Measurements from ENCODE around the gene APOL1. TPM values are rescaled to one million over a fixed set of nuclear protein-coding genes. Genes with fewer than 3 reads are reported as not detected.
"Not testable (repeated sequence)": the region's sequence is repeated elsewhere in the genome, so short reads cannot be mapped to it uniquely, and the experiment has no call there.

APOL1 gene
- total RNA-seq, 1 donor from 2014 or later, result 22.1 TPM

DNA sequence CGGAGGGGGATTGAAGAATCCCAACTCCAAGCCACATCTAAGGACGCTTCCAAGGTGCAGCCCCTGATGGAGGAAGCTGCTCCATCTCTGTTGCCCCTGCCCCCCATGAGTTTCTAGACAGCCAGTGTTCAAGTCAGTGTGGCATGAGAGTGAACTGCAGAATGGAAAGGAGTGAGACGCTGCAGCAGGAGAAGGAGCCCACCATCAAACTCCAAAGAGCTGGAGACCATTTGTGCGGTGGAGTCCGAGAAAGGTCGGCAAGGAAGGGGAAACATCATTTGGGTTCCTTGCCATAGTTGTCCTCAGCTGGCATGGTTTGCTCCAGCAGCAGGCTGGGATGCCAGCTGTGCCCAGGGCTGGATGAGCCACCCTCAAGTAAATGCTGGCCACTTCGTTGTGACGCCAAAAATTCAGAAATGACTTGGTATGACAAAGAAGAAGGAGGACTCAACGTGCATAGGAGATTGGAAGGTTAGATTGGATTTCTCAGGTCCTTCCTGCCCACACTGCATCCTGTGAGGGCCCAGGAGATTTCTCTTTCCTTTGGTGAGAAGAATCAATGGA is 30.0 kb upstream of the APOL1 start:
- intact Hi-C loops (cut with DNase I), result loop anchor here (2.0 kb wide), 1 partner anchor 22 kb away; no protein-coding TSS in a partner anchor
- no peak for ATAC-seq
- no peak for DNase-seq (ENCODE audit: missing footprints)

DNA sequence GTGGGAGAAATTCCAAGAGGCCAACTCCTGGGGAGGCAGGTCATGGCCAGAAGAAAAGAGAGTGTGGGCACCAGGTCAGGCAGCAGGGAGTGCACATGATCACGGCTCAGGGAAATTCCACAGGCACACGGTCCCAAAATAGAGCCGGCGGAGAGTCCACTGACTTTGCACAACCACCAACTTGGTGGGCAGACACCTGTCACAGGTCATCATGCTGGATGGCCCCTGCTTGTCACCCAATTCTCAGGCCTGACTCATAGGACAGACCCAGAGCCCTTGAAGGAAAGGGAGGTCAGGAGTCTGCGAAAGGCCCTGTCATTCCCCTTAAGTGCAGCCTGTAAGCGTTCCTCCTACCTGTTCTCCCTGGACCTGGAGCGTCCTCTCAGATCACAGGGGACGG is 29.4 kb upstream of the APOL1 start:
- peak; percentile 33 for ATAC-seq
- intact Hi-C loops (cut with DNase I), result loop anchor here (2.0 kb wide), 1 partner anchor 21 kb away; no protein-coding TSS in a partner anchor
- DNase-seq (ENCODE audit: missing footprints), result no peak

DNA sequence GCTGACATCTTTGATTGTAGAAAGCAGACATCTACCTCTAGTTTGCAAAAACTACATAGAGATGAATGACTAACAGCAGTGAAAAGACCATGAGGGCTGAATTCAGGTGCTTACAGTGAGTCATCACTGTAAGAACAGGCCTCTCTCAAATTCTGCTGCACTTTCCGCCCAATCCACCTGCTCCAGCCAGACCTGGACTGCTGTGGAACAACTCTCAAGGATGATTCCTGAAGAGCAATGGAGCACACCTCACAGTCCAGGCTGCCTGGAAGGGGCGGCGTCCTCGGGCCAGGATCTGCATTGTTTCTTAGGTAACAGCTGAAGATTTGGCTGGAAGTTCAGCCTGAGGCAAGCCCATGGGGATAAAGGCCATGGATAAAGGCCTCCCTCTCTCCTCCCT is 28.7 kb upstream of the APOL1 start:
- ATAC-seq, result no peak
- no peak for DNase-seq (ENCODE audit: missing footprints)
- intact Hi-C loops (cut with DNase I), result no loop called here

DNA sequence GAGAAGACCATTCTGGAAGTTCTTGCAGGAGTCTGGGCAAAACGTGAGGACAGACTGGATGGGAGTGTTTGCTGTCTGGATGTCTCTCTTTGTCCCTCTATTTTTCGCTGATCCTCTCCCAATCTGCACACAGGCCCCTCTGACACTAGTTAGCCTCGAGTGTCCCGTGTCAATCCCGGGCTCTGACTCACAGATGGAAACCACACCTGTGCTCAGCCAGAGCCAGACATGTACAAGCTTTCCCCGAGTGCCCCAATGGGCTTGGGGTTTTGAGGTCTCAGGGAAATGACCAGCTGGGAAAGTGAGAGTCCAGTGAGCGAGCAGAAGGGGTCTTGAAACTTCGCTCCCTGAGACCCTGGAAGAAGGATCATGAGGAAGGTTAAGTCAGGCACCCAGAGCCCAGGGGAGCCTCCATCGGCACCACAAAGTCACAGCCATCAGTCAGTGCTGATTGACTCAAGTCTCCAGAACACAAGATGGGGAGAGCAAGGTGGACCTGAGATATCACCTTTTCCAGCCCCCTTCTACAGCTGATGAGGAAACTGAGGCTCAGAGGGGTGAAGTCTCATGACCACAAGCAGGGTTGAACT is 27.5 kb upstream of the APOL1 start:
- no peak for ATAC-seq
- intact Hi-C loops (cut with DNase I), result no loop called here
- DNase-seq (ENCODE audit: missing footprints), result no peak

DNA sequence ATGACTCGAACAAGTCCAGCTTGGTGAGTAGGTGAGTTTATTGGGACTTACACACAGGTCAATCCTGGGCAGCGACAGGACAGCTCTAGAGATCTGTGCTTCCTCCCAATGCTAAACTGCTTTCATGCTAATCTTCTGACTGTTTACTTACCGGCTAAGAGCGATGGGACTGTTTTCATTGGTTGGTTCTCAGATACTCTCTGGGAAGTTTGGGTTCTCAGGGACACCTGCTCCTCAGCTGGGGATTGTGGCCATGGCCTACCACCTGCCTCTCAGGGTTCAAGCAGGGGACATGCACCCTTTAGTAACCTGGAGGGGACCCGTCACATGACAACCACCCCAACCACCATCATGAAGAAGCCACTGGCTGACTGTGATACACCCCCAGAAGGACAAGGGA is 26.7 kb upstream of the APOL1 start:
- intact Hi-C loops (cut with DNase I), result no loop called here
- DNase-seq (ENCODE audit: missing footprints), result no peak

DNA sequence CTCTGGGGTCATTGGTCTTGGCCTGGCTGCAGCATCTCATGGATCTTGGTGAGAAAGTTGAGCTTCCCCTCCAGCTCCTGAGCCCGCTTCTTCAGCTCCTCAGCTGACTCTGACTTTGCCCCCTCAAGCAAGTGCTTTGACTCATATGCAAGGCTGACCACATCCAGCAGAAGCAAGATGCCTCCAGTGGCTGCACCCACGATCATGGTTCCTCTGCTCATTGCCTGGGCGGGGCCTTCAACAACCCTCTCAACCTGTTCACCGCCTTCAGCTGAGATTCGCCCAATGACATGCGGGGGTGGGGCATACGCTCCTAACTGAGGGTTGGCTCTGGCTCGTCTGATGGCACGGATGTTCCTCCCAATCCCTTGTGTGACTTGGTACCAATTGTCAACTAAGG is 25.5 kb upstream of the APOL1 start:
- intact Hi-C loops (cut with DNase I), result no loop called here
- ATAC-seq (no peak), DNase-seq (ENCODE audit: missing footprints) (no peak)

More for the DNA sequence above, 26.7 kb upstream of the APOL1 start:
- no peak for ATAC-seq

DNA sequence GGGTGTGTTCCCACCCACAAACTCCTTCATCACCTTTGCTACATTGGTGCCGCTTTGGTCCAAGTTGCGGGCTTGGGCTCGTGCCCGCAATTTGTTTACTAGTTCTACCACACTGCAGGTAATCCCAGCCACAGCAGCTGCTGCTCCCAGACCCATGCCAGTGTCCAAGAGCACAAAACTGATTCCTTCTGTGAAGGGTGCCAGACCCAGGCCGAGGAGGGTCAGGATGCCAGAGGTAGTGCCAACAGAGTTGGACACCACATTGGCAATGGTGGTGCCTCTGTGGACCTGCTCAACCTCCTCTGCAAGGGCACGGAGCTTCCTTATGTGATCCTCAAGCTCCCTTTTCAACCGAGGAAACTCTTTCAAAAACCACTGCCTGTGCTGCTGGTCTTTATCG is 25.1 kb upstream of the APOL1 start:
- intact Hi-C loops (cut with DNase I), result no loop called here
- no peak for DNase-seq (ENCODE audit: missing footprints)
- no peak for ATAC-seq

DNA sequence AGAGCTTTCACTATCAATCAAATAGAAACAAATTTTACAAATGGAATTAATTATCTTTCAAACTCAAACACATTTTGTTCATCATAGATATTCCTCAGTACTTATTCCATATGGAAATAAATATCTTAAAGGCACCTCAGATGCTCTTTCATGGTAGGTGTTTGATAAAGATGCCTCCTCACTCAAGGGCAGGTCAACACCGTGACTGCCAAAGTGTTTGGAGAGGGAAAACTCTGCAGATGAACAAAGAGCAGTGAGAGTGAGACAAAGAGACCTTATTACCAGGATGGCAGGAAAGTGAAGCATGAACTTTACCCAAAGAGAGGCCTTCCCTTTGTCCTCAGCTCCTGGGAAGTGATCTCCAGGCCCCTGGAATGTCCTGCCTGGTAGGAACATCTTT is 24.6 kb upstream of the APOL1 start:
- DNase-seq (ENCODE audit: missing footprints); intact Hi-C loops (cut with DNase I); ATAC-seq: not testable (repeated sequence)

DNA sequence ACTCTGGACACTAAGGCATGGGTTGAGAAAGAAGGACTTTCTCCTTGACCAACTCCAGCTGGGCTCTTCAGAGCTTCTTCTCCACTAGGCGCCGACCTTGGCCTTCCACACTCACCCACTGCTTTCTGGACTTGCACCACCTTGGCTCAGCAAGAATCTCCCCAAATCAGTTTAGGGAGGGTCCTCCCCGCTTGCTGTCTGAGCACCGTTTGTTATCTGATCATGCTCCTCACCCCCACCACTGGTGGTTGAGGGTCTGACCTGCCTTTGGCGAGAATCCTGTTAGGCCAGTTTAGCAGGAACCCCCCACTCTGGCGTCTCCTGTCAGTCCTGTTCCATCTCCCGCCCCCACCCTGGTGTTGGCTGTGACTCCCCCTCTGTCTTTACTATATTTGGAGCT is 24.0 kb upstream of the APOL1 start:
- ATAC-seq, result no peak
- intact Hi-C loops (cut with DNase I), result no loop called here
- no peak for DNase-seq (ENCODE audit: missing footprints)

DNA sequence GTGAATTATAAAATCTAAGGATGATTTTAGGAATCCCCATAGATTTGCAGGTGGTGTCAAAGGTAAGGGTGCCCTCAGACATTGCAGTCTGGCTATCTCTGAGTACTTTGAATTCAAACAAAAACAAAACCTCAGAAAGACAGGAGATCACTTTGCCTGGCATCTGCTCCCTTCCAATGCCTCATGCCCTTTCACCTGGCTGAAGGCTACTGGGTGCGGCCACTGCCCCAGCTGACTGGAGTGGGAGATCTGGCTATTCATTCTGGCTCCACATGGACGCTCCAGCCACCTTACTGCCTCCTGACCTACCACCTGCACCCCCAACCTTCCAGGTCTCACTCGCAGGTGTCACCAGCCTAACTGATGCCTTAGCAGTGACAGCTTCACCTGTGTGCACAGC is 23.3 kb upstream of the APOL1 start:
- ATAC-seq; DNase-seq (ENCODE audit: missing footprints); intact Hi-C loops (cut with DNase I): not testable (repeated sequence)

DNA sequence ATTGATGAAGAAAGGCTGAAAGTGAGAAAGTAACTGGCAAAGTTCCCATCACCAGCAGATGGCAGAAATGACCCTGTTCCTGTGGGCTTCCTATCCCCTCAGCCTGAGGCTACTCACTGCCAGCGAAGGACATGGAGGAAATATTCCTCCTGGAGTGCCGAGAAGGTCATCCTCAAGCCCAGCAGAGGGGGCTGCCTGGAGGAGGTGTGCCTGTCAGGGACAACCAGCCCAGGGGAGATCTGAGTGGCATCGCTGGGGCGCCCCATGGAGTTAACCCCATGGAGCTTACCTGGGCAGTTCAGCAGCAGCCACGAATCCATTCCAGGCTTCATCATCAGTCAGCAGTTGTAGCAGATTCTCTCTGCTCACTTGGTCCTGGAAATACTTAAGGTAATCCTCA is 21.9 kb upstream of the APOL1 start:
- ATAC-seq; DNase-seq (ENCODE audit: missing footprints); intact Hi-C loops (cut with DNase I): not testable (repeated sequence)

DNA sequence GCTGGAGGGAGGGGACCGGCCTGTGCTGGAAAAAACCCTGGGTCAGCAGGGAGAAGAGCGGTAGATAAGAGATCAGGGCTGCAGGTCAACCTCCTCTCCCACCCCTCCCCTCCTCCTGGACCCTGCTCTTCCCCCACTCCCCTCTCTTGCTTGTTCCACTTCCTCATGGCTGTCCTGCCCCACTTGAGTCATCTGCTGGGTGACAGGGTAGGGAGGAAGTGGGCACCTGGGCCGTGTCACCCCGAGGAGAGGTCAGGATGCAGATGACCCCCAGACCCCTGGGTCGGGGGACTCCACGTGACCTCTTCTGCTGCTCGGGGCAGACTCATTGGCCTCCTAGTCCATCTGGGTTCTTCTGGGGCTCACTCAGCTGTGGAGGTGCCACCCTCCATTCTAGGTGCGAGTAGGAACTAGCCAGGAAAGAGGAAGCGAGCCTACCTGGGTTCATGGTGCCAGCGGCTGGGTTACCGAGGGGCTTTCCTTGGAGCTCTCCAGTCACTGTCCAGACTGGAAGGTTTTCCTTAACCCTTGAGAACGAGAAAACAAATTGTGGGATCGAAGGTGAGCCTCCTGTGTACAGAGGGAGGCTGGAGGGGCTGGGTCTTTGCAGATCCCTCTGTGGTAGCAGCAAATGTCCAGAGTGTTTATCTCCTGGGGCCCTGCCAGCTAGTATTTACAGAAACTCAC is 20.1 kb upstream of the APOL1 start:
- DNase-seq (ENCODE audit: missing footprints) (no peak), ATAC-seq (no peak)
- intact Hi-C loops (cut with DNase I), result no loop called here

DNA sequence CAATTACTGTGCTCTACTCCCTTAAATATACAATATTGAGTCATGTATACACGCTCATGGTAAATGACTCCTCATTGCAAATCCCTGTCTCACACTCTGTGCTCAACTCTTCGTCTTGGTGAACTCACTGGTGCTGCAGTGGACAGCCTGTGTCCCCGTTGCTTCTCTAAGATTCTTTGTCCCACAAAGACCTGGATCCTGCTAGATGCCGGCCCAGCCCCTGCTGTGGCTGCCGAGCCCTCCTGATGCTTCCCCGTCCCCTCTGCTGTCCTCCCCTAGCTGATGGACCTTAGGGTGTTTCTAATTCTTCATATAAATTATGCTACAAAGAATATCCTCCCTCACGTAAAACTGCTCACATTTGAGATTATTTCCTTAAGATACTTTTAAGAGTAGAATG is 19.1 kb upstream of the APOL1 start:
- intact Hi-C loops (cut with DNase I), result no loop called here
- DNase-seq (ENCODE audit: missing footprints), result no peak
- no peak for ATAC-seq

DNA sequence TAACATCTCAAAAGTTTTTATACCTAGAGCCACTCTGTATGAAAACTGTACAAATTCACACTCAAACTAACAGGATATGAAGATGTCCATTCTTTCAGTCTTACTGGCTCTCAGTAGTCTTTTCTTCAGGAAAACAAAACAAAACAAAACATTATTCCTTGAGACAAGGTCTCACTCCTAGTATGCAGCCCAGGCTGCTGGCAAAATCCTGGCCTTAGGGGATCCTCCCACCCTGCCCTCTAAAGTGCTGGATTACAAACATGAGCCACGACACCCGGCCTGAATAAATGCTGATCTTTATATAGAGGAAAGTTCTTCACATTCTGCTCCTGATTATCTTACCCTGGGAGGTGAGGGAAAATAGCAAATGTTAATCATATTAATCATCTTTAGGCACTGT is 18.7 kb upstream of the APOL1 start:
- DNase-seq (ENCODE audit: missing footprints) (no peak), ATAC-seq (no peak)
- intact Hi-C loops (cut with DNase I), result no loop called here

DNA sequence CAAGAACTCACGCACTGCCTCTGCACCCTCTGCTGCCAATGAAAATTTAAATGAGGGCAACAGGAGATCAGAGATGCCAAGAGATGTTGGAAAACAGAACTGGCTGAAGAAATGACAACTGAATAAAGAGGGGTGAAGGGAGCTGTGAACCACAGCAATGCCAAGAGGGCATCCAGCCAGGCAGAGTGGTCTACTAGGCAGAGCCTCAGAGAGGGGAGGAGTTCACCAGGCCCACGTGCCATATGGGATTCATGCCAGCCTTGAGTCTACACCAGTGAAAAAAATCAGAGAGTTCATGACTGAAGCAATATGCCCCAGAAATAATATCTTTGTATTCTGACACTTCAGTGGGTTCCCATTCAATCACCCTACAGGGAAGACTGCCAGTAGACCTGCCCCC is 18.0 kb upstream of the APOL1 start:
- intact Hi-C loops (cut with DNase I), result no loop called here
- no peak for ATAC-seq
- no peak for DNase-seq (ENCODE audit: missing footprints)

DNA sequence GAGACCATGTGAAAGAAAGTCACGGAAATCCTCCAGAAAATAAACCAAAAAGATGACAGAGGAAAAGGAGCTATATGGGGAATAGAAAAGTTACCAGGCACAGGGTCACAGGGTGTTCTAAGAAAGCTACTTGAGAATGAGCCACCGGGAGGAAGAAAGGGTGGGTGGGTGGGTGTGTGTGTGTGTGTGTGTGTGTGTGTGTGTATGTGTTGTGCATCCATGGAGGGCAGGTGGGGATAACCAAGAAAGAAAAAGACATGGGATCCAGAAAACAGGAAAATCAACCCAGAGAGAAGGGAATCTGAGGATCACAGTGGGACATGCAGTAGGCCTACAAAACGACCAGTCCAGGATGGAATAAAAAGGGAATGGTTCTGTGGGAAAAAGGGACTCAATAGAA is 17.3 kb upstream of the APOL1 start:
- no peak for ATAC-seq
- intact Hi-C loops (cut with DNase I), result no loop called here
- no peak for DNase-seq (ENCODE audit: missing footprints)

DNA sequence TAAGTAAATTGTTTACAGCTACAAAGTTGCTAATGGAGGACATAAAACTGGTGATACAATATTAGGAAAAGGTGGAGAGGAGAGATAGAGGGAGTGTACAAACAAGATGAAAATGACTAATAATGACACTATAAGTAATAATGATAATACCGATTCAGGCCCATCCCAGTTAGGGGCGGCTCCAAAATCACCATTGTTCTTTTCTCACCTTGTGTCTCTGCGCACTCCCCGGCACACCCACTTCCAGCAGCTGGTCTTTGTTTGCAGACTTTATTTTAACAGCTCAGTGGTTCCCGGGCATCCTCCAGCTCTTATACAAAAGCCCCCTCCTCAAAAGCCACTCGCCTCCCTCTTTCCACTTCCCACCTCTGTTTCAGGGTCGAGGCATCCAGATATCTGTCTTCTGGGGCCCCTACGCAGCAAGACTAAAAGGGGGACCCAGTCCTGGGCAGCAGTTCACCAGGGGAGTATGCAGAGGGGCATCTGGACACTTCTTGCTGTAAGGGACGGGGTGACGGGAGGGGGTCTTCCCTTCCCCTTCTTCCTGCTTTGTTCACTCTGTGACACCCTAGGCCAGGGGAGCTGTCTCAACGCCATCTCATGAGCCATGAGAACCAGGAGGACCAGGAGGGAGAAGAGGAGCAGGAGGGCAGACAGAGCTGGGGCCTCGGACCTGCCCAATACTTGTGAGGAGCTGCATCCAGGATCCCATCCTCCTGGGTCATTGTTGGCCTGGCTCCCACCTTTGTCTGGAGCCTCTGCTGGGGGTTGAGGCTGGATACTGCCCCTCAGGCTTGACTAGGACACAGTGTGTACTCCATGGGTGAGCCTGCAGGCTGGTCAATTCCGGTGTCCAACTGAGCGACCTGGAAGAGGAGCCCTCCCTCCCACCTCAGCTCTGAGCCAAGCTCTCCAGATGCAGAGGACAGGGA is 16.3 kb upstream of the APOL1 start:
- DNase-seq (ENCODE audit: missing footprints) (no peak), ATAC-seq (no peak)
- intact Hi-C loops (cut with DNase I), result no loop called here

DNA sequence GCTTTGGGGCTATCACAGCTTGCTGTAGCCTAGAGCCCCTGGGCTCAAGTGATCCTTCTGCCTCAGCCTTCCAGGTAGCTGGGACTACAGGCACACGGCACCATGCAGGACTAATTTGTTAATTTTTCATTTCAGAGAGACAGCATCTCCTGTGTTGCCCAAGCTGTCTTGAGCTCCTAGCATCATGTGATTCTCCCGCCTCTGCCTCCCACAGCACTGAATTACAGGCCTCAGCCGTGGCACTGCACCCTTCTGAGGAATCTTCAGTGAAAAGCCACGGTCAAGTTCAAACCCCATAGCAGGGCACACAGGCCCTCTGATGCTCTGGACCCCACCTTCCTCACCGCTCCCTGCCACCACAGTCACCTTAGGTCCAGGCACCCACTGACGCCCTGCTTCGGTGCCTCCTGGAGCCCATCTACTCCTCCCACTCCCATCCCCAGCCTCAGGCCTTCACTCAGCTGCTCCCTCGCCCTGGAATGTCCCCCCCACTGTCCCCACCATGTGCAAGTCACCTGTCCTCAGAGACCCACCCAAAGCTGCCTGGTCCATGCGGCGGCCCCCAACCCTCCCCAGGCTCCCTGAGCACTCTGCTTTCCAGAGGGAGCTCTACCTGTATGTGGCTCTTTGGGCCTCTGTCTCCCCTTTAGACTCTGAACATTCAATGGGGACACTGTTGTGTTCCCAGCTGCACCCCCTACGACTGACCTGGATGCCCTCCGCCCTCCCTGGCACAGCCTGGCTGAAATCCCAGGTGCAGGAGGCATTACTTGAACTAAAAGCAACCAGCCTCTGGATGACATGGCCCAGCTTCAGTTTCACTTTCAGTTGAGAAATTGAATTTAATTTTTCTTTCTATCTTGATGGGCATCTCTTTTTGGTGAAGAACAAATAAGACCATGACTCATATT is 15.2 kb upstream of the APOL1 start:
- DNase-seq (ENCODE audit: missing footprints) (no peak), ATAC-seq (no peak)
- intact Hi-C loops (cut with DNase I), result no loop called here
